ENCODE results near the gene ZP1. TPM values are rescaled to one million over a fixed set of nuclear protein-coding genes. Genes with fewer than 3 reads are reported as not detected.

The ZP1 gene
- total and polyA plus RNA-seq, 10 of the 15 experiments (the other 5 are each of a cell fraction or from before 2014, with no cell fraction given) = not detected

DNA sequence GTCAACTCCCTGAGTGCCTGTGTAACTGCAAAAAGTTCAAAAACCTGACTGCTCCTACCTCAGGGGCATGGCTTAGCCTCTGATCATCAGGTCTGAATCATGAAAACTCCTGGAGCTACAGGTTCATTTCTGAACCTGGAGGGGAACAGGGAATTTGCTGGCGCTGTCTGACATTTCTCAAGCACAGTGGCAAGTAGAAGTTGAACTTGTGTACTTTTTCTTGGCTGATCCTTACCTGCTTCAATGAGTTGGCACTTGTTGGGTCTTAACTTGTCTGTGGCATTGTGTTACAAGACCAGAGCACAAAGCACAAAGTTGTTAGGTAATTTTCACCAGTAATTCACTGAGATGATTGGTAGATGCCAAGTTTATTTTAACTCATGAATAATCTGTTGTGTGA, 49.9 kb downstream of the ZP1 start (continued):
- no peak for TF ChIP-seq WRNIP1 (IDR thresholded peaks at IDR 0.05; ENCODE audit: borderline replicate concordance, low read depth, low read length)
- no peak for TF ChIP-seq SRF (IDR thresholded peaks at IDR 0.05; ENCODE audit: low read depth in 2 of 2, low read length in 2 of 2)
- TF ChIP-seq, protein P1, sequence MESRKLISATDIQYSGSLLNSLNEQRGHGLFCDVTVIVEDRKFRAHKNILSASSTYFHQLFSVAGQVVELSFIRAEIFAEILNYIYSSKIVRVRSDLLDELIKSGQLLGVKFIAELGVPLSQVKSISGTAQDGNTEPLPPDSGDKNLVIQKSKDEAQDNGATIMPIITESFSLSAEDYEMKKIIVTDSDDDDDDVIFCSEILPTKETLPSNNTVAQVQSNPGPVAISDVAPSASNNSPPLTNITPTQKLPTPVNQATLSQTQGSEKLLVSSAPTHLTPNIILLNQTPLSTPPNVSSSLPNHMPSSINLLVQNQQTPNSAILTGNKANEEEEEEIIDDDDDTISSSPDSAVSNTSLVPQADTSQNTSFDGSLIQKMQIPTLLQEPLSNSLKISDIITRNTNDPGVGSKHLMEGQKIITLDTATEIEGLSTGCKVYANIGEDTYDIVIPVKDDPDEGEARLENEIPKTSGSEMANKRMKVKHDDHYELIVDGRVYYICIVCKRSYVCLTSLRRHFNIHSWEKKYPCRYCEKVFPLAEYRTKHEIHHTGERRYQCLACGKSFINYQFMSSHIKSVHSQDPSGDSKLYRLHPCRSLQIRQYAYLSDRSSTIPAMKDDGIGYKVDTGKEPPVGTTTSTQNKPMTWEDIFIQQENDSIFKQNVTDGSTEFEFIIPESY (IDR thresholded peaks at IDR 0.05) = no peak
- no peak for TF ChIP-seq RAD21 (IDR thresholded peaks at IDR 0.05; ENCODE audit: insufficient read depth, low read depth, low read length)
- no peak for TF ChIP-seq ESRRA (IDR thresholded peaks at IDR 0.05; ENCODE audit: low read length)

DNA sequence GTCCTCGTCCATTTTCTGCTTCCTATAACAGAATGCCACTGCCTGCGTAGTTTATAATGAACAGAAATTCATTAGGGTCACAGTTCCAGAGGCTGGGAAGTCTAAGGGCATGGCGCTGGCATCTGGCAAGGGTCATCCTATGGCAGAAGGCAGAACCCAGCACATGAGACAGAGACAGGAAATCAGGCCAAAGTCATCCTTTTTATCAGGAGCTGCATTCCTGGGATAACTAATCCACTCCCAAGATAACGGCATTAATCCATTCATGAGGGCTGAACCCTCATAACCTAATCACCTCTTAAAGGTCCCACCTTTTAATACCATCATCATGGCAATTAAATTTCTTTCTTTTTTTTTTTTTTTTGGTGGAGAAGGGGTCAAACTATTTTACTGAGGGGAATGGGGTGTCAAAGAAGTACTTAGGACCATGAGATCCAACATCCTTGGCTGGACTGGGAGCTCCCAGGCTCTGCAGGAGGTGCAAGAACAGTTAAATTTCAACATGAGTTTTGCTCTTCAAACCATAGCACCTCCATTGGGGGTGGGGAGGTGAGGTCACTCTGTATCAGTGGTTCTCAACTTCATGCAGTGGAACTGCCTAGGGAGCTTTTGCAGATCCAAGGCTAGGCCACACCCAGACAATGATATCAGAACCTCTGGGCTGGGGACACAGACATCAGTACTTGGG, 51.1 kb downstream of the ZP1 start:
- in situ Hi-C loops (cut with MboI) (no loop called here), intact Hi-C loops (cut with micrococcal nuclease; ENCODE audit: unreplicated experiment) (no loop called here)
- ChIA-PET SMC1A (ENCODE audit: uncharacterized antibody, unreplicated experiment) (interaction anchor here (0.8 to 3.3 kb wide), 9 partner anchors 13 to 154 kb away, joined by 3 to 29 read pairs (median 3); partner anchors contain the start of gene CD6), POLR2A (interaction anchor here (0.7 to 1.3 kb wide), 2 partner anchors 23 to 73 kb away, joined by 3 to 4 read pairs; no protein-coding TSS in a partner anchor), CTCF (interaction anchor here (0.6 to 2.4 kb wide), 7 partner anchors 12 to 87 kb away, joined by 4 to 8 read pairs (median 6); no protein-coding TSS in a partner anchor), RAD21 (ENCODE audit: unreplicated experiment) (interaction anchor here (0.7 to 1.7 kb wide), 4 partner anchors 8 to 123 kb away, joined by 3 to 5 read pairs (median 4); no protein-coding TSS in a partner anchor)
- H3K4me2 ChIP-seq (ENCODE audit: control insufficient read depth, insufficient read depth) = no peak overlapping the region
- H3K27ac ChIP-seq (ENCODE audit: control insufficient read depth, insufficient read depth) = no peak overlapping the region
- no peak overlapping the region for H3K9ac ChIP-seq (ENCODE audit: control insufficient read depth, insufficient read depth, low read length)
- no peaks in the 10 kb centered on the region for H3K9me3 ChIP-seq (replicated peaks; ENCODE audit: control insufficient read depth, insufficient read depth, low read length)
- H3K79me2 ChIP-seq (ENCODE audit: control insufficient read depth, insufficient read depth, low read length) = peaks cover 38% of the 10 kb centered on the region
- peaks cover 17 to 21% of the 10 kb centered on the region in 2 experiments for H3K36me3 ChIP-seq (ENCODE audit: control insufficient read depth in 2 of 2, insufficient read depth in 2 of 2, low read length in 1 of 2)
- FAIRE-seq (no peak), ATAC-seq (no peak), DNase-seq (ENCODE audit: low read depth, low spot score) (no peak)
- H3K27me3 ChIP-seq (replicated peaks in 1 of 2; ENCODE audit: control insufficient read depth in 2 of 2, insufficient read depth in 2 of 2, low read length in 1 of 2) = no peaks in the 10 kb centered on the region
- no peak overlapping the region for H3K4me3 ChIP-seq
- no peak overlapping the region for H2AFZ ChIP-seq (ENCODE audit: control insufficient read depth, low read depth, low read length)
- BruUV-seq (replicated peaks) = no TSS peak
- WGBS (ENCODE audit: insufficient coverage, insufficient replicate concordance, low lambda C conversion rate, missing lambda C conversion rate) = 93% methylated on average over 4 of the region's 4 CpGs
- no peaks in the 10 kb centered on the region for H4K20me1 ChIP-seq (ENCODE audit: control insufficient read depth, insufficient read depth)
- peaks cover 25% of the 10 kb centered on the region for H3K4me1 ChIP-seq (ENCODE audit: control insufficient read depth, insufficient read depth, low read length)
- no peak for TF ChIP-seq USF2 (IDR thresholded peaks at IDR 0.05; ENCODE audit: borderline replicate concordance, low read depth, low read length)
- TF ChIP-seq EZH2 (IDR thresholded peaks at IDR 0.05; ENCODE audit: borderline replicate concordance, control insufficient read depth, low read depth, low read length) = no peak
- no peak for TF ChIP-seq NRF1 (conservative IDR thresholded peaks at IDR 0.05; ENCODE audit: low read depth, low read length)
- TF ChIP-seq DPF2 (IDR thresholded peaks at IDR 0.05) = no peak
- TF ChIP-seq, protein P1 (IDR thresholded peaks at IDR 0.05) = no peak
- TF ChIP-seq TAF1 (IDR thresholded peaks at IDR 0.05; ENCODE audit: borderline replicate concordance, low read depth, low read length) = no peak
- TF ChIP-seq, protein P2, sequence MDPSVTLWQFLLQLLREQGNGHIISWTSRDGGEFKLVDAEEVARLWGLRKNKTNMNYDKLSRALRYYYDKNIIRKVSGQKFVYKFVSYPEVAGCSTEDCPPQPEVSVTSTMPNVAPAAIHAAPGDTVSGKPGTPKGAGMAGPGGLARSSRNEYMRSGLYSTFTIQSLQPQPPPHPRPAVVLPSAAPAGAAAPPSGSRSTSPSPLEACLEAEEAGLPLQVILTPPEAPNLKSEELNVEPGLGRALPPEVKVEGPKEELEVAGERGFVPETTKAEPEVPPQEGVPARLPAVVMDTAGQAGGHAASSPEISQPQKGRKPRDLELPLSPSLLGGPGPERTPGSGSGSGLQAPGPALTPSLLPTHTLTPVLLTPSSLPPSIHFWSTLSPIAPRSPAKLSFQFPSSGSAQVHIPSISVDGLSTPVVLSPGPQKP (IDR thresholded peaks at IDR 0.05; ENCODE audit: low read depth, low read length) = no peak
